GM19468 (cell line): ENCODE measurements around the gene SIAH2.

Experiments
- ATAC-seq: cut with Tn5 transposase; IDR thresholded peaks from one replicate; pipeline ENCODE4 v1.9.1; 2021; ENCODE audit warnings: mild to moderate bottlenecking, moderate library complexity, moderate number of reproducible peaks; ENCODE audit not compliant: unreplicated experiment; ENCODE audit errors: extremely low read depth

Gene SIAH2

GRCh38 chr3:150778793-150779401 lies 15.9 kb upstream of the SIAH2 start:
- no peak for ATAC-seq

GRCh38 chr3:150775001-150775599 lies 12.1 kb upstream of the SIAH2 start:
- no peak for ATAC-seq

GRCh38 chr3:150773616-150774192 lies 10.7 kb upstream of the SIAH2 start:
- no peak for ATAC-seq

DNA sequence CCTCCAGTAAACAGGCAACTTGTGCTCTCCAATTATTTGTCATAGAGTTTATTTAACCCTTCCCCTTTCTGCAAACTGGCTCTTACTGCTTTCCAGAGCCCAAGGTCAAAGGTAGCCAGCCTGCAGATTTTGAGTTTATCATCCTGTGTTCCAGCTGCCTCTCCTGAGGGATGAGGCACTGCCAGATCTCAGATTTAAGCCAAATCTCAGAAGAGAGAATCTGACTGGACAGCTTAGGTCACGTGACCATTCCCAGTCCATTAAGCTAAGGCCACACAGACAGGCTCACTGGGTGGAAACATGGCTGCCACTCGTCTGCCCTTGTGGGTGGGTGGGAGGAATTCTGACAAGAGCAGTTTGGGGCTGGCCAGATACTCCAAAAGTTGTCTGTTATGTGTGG lies 8.6 kb upstream of the SIAH2 start:
- ATAC-seq = no peak

DNA sequence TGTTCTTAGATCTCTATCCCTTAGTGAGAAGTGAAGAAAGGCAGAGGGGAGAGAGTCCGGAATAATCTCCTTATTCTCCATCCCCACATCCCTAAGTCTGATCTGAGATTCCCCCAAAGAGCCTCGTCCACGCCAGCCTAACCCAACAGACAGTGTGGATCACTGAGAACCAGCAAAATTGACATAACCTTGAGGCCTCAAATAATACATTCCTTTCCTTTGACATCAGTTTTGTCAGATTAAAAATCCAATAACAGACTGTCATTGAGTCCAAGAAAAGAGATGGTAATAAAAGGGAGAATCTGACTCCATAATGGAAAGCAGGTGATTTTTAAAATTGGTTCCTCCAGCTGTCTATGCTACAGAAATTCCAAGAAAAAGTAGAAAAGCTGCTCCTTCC lies 7.7 kb upstream of the SIAH2 start:
- no peak for ATAC-seq

GRCh38 chr3:150766742-150767141 lies 3.8 kb upstream of the SIAH2 start:
- ATAC-seq = no peak

- ATAC-seq = no peak
These were observed 3.2 kb upstream of the SIAH2 start for GRCh38 chr3:150765949-150766720.

DNA sequence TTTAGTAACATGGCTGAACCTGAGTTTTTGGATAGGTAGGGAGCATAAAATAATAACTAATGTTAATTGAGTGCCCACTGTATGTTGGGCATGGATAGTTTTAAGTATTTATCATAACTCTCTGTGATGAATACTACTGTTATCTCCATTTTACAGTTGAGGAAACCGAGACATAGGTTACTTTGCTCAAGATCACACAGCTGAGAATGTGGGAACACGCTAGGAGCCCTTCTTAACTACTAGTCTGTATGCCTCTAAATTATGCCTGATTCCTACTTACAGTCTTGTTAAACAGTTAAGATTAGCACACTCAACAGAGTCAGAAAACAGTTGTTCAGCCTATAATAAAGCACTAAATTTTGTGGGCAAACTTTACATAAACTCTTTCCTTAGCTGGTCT lies 2.0 kb upstream of the SIAH2 start:
- no peak for ATAC-seq

DNA sequence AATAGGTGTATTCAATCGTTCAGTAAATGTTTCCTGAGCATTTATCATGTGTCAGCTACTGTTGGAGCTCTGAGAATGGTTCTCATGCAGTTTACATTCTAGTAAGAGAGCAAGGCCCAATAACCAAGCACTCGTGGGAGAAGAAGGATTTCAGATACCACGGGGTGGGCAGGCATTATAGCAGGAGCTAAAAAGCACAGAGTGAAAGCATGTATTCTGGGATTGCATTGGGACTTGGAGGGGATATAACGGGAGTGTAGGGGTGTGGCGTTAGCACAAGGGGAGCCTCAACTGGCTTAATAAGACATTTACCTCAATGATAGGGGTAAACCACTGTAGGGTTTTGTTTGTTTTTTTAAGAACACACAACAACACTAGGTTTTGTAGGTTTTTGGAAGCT lies 1.6 kb upstream of the SIAH2 start:
- no peak for ATAC-seq

DNA sequence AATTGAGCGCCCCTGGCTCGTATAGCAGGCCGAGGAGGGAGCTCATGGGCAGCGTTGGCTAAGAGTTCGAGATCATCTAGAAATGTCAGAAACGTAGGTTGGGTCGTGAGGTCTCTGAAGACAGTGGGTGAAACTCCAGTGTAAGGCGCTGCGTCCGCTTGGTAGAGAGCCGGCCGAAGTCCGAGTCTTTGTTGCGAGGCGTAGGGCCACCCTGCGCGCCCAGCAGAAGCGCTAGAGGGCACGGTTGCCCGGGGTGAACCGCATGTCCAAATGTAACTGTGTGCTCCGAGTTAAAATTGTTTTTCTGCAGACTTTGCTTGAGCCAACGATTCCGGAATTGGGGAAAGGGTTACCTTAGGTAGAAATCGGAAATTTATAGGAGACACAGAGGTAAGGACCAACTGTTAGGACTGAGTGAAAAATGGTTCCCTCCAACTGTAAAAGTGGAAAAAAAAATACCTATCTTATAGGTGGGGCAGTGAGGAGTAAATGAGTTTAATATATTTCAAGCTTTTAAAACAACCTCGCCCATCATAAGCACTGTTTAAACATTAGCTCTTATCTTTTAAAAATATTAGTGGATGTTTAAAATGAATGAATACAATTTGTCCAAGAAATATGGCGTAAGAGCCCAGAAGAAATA lies 993 bp upstream of the SIAH2 start:
- ATAC-seq = no peak

- ATAC-seq = no peak
These were observed 277 bp downstream of the SIAH2 start for GRCh38 chr3:150762662-150763121.

DNA sequence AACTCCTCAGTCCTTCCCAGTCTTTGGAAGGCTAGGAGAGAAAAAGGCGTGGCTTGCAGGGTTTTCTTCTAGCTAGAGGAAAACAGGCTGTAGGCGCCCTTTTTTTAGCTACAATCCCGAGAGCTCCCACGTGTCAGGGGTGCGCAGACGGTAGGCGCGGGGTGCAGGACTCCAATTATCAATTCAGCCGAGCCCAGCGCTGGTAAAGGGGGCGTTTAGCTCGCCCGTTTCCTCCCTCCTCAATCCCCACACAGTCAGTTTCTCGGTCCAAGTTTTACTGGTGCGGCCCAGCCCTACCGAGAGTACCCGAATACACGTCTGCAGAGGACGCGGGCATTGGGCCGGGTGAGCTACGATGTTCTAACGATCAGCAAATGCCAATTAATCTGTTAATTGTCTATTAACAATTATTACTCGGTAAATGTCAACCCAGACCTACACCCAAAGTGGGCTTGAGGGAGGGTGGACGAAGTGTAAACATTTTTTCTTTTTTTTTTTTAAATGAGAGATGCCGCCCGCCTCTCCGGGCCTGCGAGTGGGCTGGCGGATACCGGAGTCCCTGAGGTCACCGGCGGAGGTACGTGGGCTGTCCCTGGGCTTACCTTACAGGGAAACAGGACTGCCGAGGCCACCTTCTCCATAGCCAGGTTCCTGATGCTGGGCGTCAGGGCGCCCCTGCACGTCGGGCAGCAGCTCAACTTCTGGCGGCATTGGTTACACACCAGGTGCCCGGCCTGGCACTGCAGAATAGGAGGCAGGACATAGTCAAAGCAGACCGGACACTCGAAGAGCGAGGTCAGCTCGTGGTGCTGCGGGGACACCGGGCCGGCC lies 923 bp downstream of the SIAH2 start:
- ATAC-seq = no peak

DNA sequence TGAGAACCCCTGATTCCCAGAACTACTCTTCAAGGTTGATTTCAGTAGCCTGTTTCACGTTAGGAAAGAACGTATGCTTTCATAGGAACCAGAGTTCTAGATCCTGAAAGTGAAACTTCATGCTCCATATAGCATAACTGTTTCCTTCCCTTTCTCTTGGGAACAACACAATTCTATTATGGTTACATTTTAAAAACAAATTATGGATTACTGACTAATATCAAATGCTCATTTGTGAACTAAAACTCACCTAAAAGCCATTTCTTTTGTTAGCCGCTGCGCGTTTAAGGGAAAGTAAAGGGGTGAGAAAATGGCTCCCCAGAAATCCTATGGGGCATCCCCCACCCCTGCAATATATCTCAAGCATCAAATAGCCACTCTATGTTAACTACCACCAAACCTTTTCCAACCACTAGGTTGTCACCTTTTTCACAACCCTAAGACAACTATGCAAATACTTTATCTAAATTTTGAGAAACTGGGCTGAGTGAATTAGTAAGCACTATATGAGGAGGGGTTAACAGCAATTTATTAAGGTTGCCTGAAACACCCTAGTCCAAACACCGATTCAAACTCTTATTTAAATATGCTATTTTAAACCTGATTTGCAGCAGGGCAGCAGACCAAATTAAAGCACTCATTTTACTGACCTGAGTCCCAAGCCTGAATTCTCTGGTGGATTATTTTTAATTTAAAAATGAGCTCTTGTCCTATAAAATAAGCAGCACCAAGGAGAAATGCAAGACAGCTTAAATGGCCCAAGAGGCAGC lies 2.4 kb downstream of the SIAH2 start:
- ATAC-seq = peak; percentile 11

- no peak for ATAC-seq
These were observed 3.0 kb downstream of the SIAH2 start for GRCh38 chr3:150759947-150760346.

DNA sequence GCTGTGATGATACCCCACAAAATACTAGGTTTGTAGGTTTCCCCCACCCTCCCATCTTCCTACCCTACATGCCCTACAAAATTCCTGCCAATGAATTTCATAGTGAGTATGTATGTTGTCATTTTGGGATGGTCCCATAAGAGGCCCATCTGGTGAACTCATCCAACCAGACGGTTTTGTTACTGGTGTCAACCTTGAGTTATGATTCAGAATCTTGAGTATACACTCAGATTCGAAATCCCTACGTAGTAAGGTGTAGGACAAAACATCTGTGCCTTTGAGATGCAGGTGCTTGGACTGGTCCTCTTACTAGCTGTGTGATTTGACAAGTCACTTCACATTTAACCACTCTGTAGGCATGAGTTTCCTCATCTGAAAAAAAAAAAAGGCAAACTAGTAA lies 3.6 kb downstream of the SIAH2 start:
- ATAC-seq = no peak

DNA sequence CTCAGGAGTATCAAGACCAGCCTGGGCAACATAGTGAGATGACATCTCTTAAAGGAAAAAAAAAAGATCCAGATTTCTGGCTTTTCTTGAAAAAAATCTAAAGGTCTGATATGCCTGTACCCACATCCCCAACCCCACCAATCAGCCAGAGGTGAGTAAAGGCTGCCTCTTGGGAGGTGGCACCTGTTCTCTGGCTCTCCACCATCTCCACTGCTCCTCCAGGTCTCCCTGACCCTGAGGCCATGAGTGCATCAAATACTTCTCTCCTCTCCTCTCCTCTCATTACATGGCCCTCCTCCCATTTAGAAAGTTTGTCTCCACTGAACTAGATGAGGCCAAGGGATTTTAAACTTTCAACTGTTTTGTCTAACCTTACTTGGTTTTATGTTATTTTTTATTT lies 5.2 kb downstream of the SIAH2 start:
- ATAC-seq = no peak

GRCh38 chr3:150757364-150757763 lies 5.6 kb downstream of the SIAH2 start:
- ATAC-seq = no peak

- ATAC-seq = no peak
These were observed 6.4 kb downstream of the SIAH2 start for GRCh38 chr3:150756491-150757059.

- ATAC-seq = no peak
These were observed 7.1 kb downstream of the SIAH2 start for GRCh38 chr3:150755902-150756301.
